Caco-2 (cell line): ENCODE measurements around the gene UNK. TPM values are rescaled to one million over a fixed set of nuclear protein-coding genes. Genes with fewer than 3 reads are reported as not detected.

Experiments used
- BruUV-seq: library from RNA; stranded (reverse); fragments of 400-500 nt; replicated peaks from 2 replicates; lab custom pipeline; 2021; lab: Mats Ljungman, UMichigan
- CTCF ChIA-PET: fragments of 300-600 bp; sonication (Branson Sonifier 250); formaldehyde crosslinking; loops from one replicate; lab custom pipeline; 2022; ENCODE audit warnings: antibody characterized with exemption; lab: Charles Lee
- POLR2A ChIA-PET: fragments of 300-600 bp; sonication (Branson Sonifier 250); formaldehyde crosslinking; loops from one replicate; lab custom pipeline; 2022; ENCODE audit warnings: antibody characterized with exemption; lab: Charles Lee
- DNase-seq, 2 experiments: peaks; one replicate each; pipeline versions ENCODE4 v3.0.0 to v3.0.0-alpha.2; 2020 to 2022
- H3K27me3 ChIP-seq: replicated peaks from 2 replicates; pipeline ENCODE4 v1.6.0; 2011; ENCODE audit warnings: low read length; ENCODE audit not compliant: control insufficient read depth, insufficient read depth
- H3K36me3 ChIP-seq: 2 replicates; pipeline ENCODE4 v1.5.1; 2011; ENCODE audit warnings: low read length; ENCODE audit not compliant: control insufficient read depth, insufficient read depth
- H3K4me1 ChIP-seq: fragments of 250-450 bp; sonication (Bioruptor Pico); 2 replicates; pipeline ENCODE4 v1.5.1; 2020; ENCODE audit warnings: mild to moderate bottlenecking
- H3K4me3 ChIP-seq: 2 replicates; pipeline ENCODE4 v1.5.1; 2011; ENCODE audit warnings: low read depth, mild to moderate bottlenecking, control low read depth, low read length
- H3K9me3 ChIP-seq: fragments of 250-450 bp; sonication (Bioruptor Pico); 2 replicates; pipeline ENCODE4 v1.5.1; 2020; ENCODE audit warnings: mild to moderate bottlenecking, moderate library complexity
- H3K27ac Mint-ChIP-seq: one replicate; pipeline ENCODE4 v1.8.0; 2022; ENCODE audit warnings: mixed read lengths; ENCODE audit not compliant: unreplicated experiment
- H3K27me3 Mint-ChIP-seq: one replicate; pipeline ENCODE4 v1.8.0; 2022; ENCODE audit warnings: mixed read lengths; ENCODE audit not compliant: insufficient read depth, unreplicated experiment
- H3K36me3 Mint-ChIP-seq: one replicate; pipeline ENCODE4 v1.8.0; 2022; ENCODE audit warnings: mild to moderate bottlenecking, mixed read lengths; ENCODE audit not compliant: insufficient read depth, unreplicated experiment
- H3K4me1 Mint-ChIP-seq: one replicate; pipeline ENCODE4 v1.8.0; 2022; ENCODE audit warnings: low read depth, mixed read lengths; ENCODE audit not compliant: unreplicated experiment
- H3K4me3 Mint-ChIP-seq: one replicate; pipeline ENCODE4 v1.8.0; 2022; ENCODE audit warnings: mild to moderate bottlenecking, moderate library complexity, mixed read lengths; ENCODE audit not compliant: unreplicated experiment
- H3K9me3 Mint-ChIP-seq: one replicate; pipeline ENCODE4 v1.8.0; 2022; ENCODE audit warnings: mixed read lengths; ENCODE audit not compliant: unreplicated experiment
- CTCF ChIP-seq, 2 experiments: fragments of 200-600 bp in 1 of 2; IDR thresholded peaks; 1 replicate in 1 of 2; 2 replicates in 1 of 2; pipeline versions ENCODE4 v1.5.1 to v1.8.0; 2011 to 2022; ENCODE audit warnings: antibody characterized with exemption in 1 of 2, control low read depth in 1 of 2, inconsistent platforms in 1 of 2, low read depth in 1 of 2, low read length in 1 of 2, mild to moderate bottlenecking in 1 of 2, moderate library complexity in 1 of 2; ENCODE audit not compliant: insufficient read depth in 1 of 2, severe bottlenecking in 1 of 2, unreplicated experiment in 1 of 2
- intact Hi-C: fragments of 100-400 bp; cut with micrococcal nuclease; formaldehyde crosslinking; loops from one replicate; pipeline ENCODE4 v1.10.0; 2022; ENCODE audit not compliant: unreplicated experiment
- total RNA-seq: library from RNA; stranded (reverse); gene quantifications from 2 replicates; pipeline ENCODE4 v1.2.3, GENCODE V29; 2022

Gene UNK
- total RNA-seq, 1 experiment from 2014 or later, result 33.3 TPM

GRCh38 chr17:75834928-75835653 lies 50.5 kb downstream of the UNK start:
- POLR2A ChIA-PET, result no interaction called here
- Histone ChIP-seq H3K9me3 (no peaks in the 10 kb centered on the region), H3K36me3 (no peaks in the 10 kb centered on the region), H3K4me3 (no peak overlapping the region), H3K4me1 (0 out of 2 replicates have a peak, but pooled peaks cover 4% of the 10 kb centered on the region), H3K27me3 (no peaks in the 10 kb centered on the region)
- Mint-ChIP-seq H3K4me1 (peaks cover 11% of the 10 kb centered on the region), H3K4me3 (no peak overlapping the region), H3K27ac (no peak overlapping the region), H3K9me3 (no peaks in the 10 kb centered on the region), H3K27me3 (no peaks in the 10 kb centered on the region), H3K36me3 (peaks cover 10% of the 10 kb centered on the region)
- no TSS peak for BruUV-seq
- CTCF ChIA-PET, result interaction anchor here (0.6 kb wide), 2 partner anchors 34 to 47 kb away, joined by 3 read pairs; no protein-coding TSS in a partner anchor
- intact Hi-C loops, result no loop called here
- DNase-seq, result no peak
- no peak for TF ChIP-seq CTCF (IDR thresholded peaks at IDR 0.05; ENCODE audit: insufficient read depth in 1 of 2, low read depth in 1 of 2, low read length in 1 of 2, severe bottlenecking in 1 of 2, unreplicated experiment in 1 of 2)

GRCh38 chr17:75835654-75835987 lies 51.0 kb downstream of the UNK start:
- POLR2A ChIA-PET, result interaction anchor here (1.1 kb wide), 1 partner anchor 56 kb away, joined by 3 read pairs; no protein-coding TSS in a partner anchor
- Mint-ChIP-seq H3K4me1 (peaks cover 11% of the 10 kb centered on the region), H3K27ac (no peak overlapping the region), H3K36me3 (peaks cover 8% of the 10 kb centered on the region), H3K27me3 (no peaks in the 10 kb centered on the region), H3K9me3 (no peaks in the 10 kb centered on the region), H3K4me3 (no peak overlapping the region)
- no TSS peak for BruUV-seq
- no peak for TF ChIP-seq CTCF (IDR thresholded peaks at IDR 0.05; ENCODE audit: insufficient read depth in 1 of 2, low read depth in 1 of 2, low read length in 1 of 2, severe bottlenecking in 1 of 2, unreplicated experiment in 1 of 2)
- Histone ChIP-seq H3K4me3 (no peak overlapping the region), H3K27me3 (no peaks in the 10 kb centered on the region), H3K9me3 (no peaks in the 10 kb centered on the region), H3K36me3 (no peaks in the 10 kb centered on the region), H3K4me1 (0 out of 2 replicates have a peak, but pooled peaks cover 4% of the 10 kb centered on the region)
- DNase-seq, result no peak
- CTCF ChIA-PET, result interaction anchor here (0.6 to 0.8 kb wide), 2 partner anchors 23 to 34 kb away, joined by 3 to 9 read pairs; no protein-coding TSS in a partner anchor
- intact Hi-C loops, result no loop called here

GRCh38 chr17:75836605-75837004 lies 52.0 kb downstream of the UNK start:
- Mint-ChIP-seq H3K4me3 (no peak overlapping the region), H3K4me1 (peaks cover 11% of the 10 kb centered on the region), H3K27ac (no peak overlapping the region), H3K9me3 (no peaks in the 10 kb centered on the region), H3K36me3 (no peaks in the 10 kb centered on the region), H3K27me3 (no peaks in the 10 kb centered on the region)
- intact Hi-C loops, result no loop called here
- no peaks in the 10 kb centered on the region for H3K36me3 ChIP-seq
- no peak for DNase-seq
- ChIA-PET POLR2A (interaction anchor here (0.6 to 1.1 kb wide), 2 partner anchors 19 to 57 kb away, joined by 3 to 5 read pairs; partner anchors contain the start of gene WBP2), CTCF (interaction anchor here (0.8 kb wide), 1 partner anchor 22 kb away, joined by 9 read pairs; no protein-coding TSS in a partner anchor)
- no peak for TF ChIP-seq CTCF (IDR thresholded peaks at IDR 0.05; ENCODE audit: insufficient read depth in 1 of 2, low read depth in 1 of 2, low read length in 1 of 2, severe bottlenecking in 1 of 2, unreplicated experiment in 1 of 2)
- BruUV-seq, result no TSS peak
- no peaks in the 10 kb centered on the region for H3K27me3 ChIP-seq
- H3K4me3 ChIP-seq, result no peak overlapping the region
- H3K9me3 ChIP-seq, result no peaks in the 10 kb centered on the region
- H3K4me1 ChIP-seq, result no peaks in the 10 kb centered on the region
